ENCODE results near the gene TCF7L1. TPM values are rescaled to one million over a fixed set of nuclear protein-coding genes. Genes with fewer than 3 reads are reported as not detected.

Gene TCF7L1
- total and polyA plus RNA-seq, 4 donors, result 12.3 to 21.5 (median 13.8) TPM

DNA sequence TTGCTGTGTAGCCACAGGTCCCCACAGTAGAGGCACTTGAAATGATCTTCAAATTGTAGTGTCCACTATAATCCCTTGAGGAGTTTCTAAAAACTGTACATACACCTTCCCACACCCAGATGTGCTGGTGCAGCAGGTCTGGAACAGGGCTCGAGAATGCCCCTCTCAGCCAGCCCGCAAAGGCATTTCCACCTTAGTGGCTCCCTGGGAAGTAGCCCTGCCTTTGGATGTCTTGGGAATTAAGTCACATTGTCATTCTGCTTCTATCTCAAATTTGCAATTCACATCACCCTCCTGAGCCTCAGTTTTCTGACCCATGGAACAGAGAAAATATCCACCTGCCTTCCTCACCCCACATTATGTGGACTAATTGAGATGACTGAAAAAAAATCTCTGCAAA lies 44.3 kb upstream of the TCF7L1 start:
- no peak overlapping the region for H3K9ac ChIP-seq (ENCODE audit: insufficient read depth in 1 of 2, low read length in 2 of 2)
- H3K4me3 ChIP-seq, result no peak overlapping the region
- H3K36me3 ChIP-seq (ENCODE audit: control insufficient read depth in 4 of 4, insufficient read depth in 4 of 4, low read length in 4 of 4), result no peaks in the 10 kb centered on the region
- no peak overlapping the region for H3K27ac ChIP-seq (ENCODE audit: low read depth in 1 of 2, low read length in 1 of 2)
- DNase-seq (no peak), ATAC-seq (ENCODE audit: insufficient read depth, low FRiP score) (no peak)
- H3K9me3 ChIP-seq (ENCODE audit: control insufficient read depth in 4 of 4, insufficient read depth in 3 of 4, low read length in 3 of 4), result peaks cover 0 to 2% (median 0%) of the 10 kb centered on the region in 4 donors
- H3K4me1 ChIP-seq (ENCODE audit: control insufficient read depth in 5 of 5, insufficient read depth in 5 of 5, low read length in 5 of 5), result peaks cover 0 to 3% (median 0%) of the 10 kb centered on the region in 5 donors
- TF ChIP-seq, protein P1, sequence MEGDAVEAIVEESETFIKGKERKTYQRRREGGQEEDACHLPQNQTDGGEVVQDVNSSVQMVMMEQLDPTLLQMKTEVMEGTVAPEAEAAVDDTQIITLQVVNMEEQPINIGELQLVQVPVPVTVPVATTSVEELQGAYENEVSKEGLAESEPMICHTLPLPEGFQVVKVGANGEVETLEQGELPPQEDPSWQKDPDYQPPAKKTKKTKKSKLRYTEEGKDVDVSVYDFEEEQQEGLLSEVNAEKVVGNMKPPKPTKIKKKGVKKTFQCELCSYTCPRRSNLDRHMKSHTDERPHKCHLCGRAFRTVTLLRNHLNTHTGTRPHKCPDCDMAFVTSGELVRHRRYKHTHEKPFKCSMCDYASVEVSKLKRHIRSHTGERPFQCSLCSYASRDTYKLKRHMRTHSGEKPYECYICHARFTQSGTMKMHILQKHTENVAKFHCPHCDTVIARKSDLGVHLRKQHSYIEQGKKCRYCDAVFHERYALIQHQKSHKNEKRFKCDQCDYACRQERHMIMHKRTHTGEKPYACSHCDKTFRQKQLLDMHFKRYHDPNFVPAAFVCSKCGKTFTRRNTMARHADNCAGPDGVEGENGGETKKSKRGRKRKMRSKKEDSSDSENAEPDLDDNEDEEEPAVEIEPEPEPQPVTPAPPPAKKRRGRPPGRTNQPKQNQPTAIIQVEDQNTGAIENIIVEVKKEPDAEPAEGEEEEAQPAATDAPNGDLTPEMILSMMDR (IDR thresholded peaks at IDR 0.05; ENCODE audit: control extremely low read depth, extremely low read depth), result no peak
- WGBS, 2 donors, result 91 to 96% methylated on average over 2 of the region's 2 CpGs
- H3K27me3 ChIP-seq (ENCODE audit: control insufficient read depth in 3 of 3, insufficient read depth in 3 of 3, low read length in 2 of 3), result no peaks in the 10 kb centered on the region

DNA sequence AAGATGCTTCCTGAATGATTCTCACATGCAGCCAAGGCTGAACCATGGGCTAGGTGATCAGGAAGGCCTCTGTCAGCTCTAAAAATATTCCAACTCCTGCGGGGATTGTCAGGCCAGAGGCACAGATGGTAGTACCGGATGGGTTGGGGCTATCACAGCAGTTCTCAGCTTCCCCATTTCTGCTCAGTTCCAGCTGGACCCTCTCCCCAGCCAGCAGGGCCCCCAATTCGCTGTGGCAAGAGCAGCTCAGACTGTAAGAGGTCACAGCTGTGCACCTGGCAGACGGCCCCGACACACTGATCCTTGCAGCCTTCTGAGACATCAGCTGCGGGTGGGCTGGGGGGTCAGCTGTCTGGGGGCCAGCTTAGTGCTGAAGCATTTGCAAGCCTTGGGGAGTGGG lies 43.6 kb upstream of the TCF7L1 start:
- Histone ChIP-seq H3K4me1 (ENCODE audit: control insufficient read depth in 5 of 5, insufficient read depth in 5 of 5, low read length in 5 of 5) (peaks cover 0 to 3% (median 0%) of the 10 kb centered on the region in 5 donors), H3K9ac (ENCODE audit: insufficient read depth in 1 of 2, low read length in 2 of 2) (no peak overlapping the region), H3K9me3 (ENCODE audit: control insufficient read depth in 4 of 4, insufficient read depth in 3 of 4, low read length in 3 of 4) (peaks cover 0 to 2% (median 0%) of the 10 kb centered on the region in 4 donors), H3K4me3 (no peak overlapping the region), H3K36me3 (ENCODE audit: control insufficient read depth in 4 of 4, insufficient read depth in 4 of 4, low read length in 4 of 4) (no peaks in the 10 kb centered on the region), H3K27ac (ENCODE audit: low read depth in 1 of 2, low read length in 1 of 2) (no peak overlapping the region), H3K27me3 (ENCODE audit: control insufficient read depth in 3 of 3, insufficient read depth in 3 of 3, low read length in 2 of 3) (no peaks in the 10 kb centered on the region)
- WGBS, 2 donors, result 74 to 79% methylated on average over 6 of the region's 6 CpGs
- DNase-seq, result peak; percentile 65 to 76 (median 76)
- no peak for ATAC-seq (ENCODE audit: insufficient read depth, low FRiP score)
- TF ChIP-seq, protein P1 (IDR thresholded peaks at IDR 0.05; ENCODE audit: control extremely low read depth, extremely low read depth), result no peak

DNA sequence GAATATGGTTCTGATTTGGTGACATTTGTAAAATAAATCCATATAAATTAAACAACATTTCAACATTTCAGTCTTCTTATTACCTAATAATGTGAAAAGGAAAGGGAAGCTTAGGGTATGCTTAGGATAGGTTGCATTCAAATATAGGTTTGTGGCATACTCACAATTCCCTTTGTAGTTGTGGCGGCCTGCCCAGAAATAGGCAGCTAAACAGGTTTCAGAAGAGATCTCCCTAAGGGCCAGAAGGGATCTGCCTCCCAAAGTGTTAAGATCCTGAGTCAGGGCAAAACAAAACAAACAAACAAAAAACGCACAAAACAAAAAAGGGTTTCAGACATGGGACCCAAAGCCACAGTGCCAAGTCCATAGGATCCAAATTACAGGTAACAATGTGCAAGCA lies 41.4 kb upstream of the TCF7L1 start:
- TF ChIP-seq, protein P1 (IDR thresholded peaks at IDR 0.05; ENCODE audit: control extremely low read depth, extremely low read depth), result no peak
- DNase-seq (no peak), ATAC-seq (ENCODE audit: insufficient read depth, low FRiP score) (no peak)
- Histone ChIP-seq H3K9me3 (ENCODE audit: control insufficient read depth in 4 of 4, insufficient read depth in 3 of 4, low read length in 3 of 4) (peaks cover 0 to 2% (median 0%) of the 10 kb centered on the region in 4 donors), H3K4me1 (ENCODE audit: control insufficient read depth in 5 of 5, insufficient read depth in 5 of 5, low read length in 5 of 5) (peaks cover 0 to 3% (median 0%) of the 10 kb centered on the region in 5 donors), H3K36me3 (ENCODE audit: control insufficient read depth in 4 of 4, insufficient read depth in 4 of 4, low read length in 4 of 4) (no peaks in the 10 kb centered on the region), H3K9ac (ENCODE audit: insufficient read depth in 1 of 2, low read length in 2 of 2) (no peak overlapping the region), H3K27ac (ENCODE audit: low read depth in 1 of 2, low read length in 1 of 2) (no peak overlapping the region), H3K27me3 (ENCODE audit: control insufficient read depth in 3 of 3, insufficient read depth in 3 of 3, low read length in 2 of 3) (no peaks in the 10 kb centered on the region), H3K4me3 (no peak overlapping the region)
- WGBS, 2 donors, result 81 to 88% methylated on average over 2 of the region's 2 CpGs

DNA sequence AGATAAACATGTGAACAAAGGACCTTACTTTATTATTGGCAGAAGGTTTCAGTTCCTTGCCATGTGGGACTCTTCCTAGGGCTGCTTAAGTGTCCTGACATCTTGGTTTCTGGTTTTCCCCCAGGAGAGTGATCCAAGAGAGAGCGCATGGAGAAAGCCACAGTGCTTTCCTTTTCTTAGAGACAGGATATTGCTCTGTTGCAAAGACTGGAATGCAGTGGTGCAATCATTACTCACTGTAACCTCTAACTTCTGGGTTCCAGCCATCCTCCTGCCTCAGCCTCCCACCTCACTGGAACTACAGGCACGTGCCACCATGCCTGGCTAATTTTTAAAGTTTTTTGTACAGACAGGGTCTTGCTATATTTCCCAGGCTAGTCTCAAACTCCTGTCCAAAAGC lies 38.1 kb upstream of the TCF7L1 start:
- Histone ChIP-seq H3K27ac (ENCODE audit: low read depth in 1 of 2, low read length in 1 of 2) (no peak overlapping the region), H3K9me3 (ENCODE audit: control insufficient read depth in 4 of 4, insufficient read depth in 3 of 4, low read length in 3 of 4) (peaks cover 0 to 2% (median 0%) of the 10 kb centered on the region in 4 donors), H3K27me3 (ENCODE audit: control insufficient read depth in 3 of 3, insufficient read depth in 3 of 3, low read length in 2 of 3) (no peaks in the 10 kb centered on the region), H3K4me3 (no peak overlapping the region), H3K9ac (ENCODE audit: insufficient read depth in 1 of 2, low read length in 2 of 2) (no peak overlapping the region), H3K4me1 (ENCODE audit: control insufficient read depth in 5 of 5, insufficient read depth in 5 of 5, low read length in 5 of 5) (no peaks in the 10 kb centered on the region), H3K36me3 (ENCODE audit: control insufficient read depth in 4 of 4, insufficient read depth in 4 of 4, low read length in 4 of 4) (no peaks in the 10 kb centered on the region)
- TF ChIP-seq, protein P1 (IDR thresholded peaks at IDR 0.05; ENCODE audit: control extremely low read depth, extremely low read depth), result no peak
- ATAC-seq (ENCODE audit: insufficient read depth, low FRiP score) (no peak), DNase-seq (no peak)
- 71 to 74% methylated on average over 2 of the region's 2 CpGs for WGBS, 2 donors
